ENCODE data around the gene MTHFD2.
"Not testable (repeated sequence)": the region's sequence is repeated elsewhere in the genome, so short reads cannot be mapped to it uniquely, and the experiment has no call there.

The MTHFD2 gene

DNA sequence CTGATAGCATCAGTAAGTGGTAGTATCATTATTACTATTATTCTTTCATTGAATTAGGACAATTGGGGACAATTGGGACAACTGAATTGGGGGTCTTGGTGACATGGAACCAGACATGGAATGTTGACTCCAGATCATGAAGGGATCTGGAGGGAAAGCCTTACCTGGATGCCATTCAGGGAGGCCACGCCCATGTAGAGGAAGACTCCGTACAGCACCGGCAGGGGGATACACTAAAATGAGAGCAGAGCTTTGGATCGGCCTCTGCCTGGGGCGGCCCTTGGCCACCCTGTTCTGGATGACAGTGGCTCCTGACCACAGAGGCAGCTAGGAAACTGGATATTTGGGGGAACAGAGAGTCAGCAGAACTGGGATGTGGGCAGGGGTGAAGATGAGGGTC lies 29.2 kb downstream of the MTHFD2 start:
- Histone ChIP-seq H3K4me3 (ENCODE audit: low read length in 2 of 2) (no peak overlapping the region), H3K9ac (ENCODE audit: low read depth, low read length, poor library complexity) (no peak overlapping the region), H3K79me1 (ENCODE audit: low read depth, low read length) (no peaks in the 10 kb centered on the region), H4K91ac (ENCODE audit: low read depth, low read length, poor library complexity) (peak overlapping the region; percentile 82), H2AFZ (ENCODE audit: low read length) (no peak overlapping the region), H3K23ac (ENCODE audit: low read depth, low read length, poor library complexity) (no peak overlapping the region), H3K4me1 (ENCODE audit: control insufficient read depth in 2 of 2, insufficient read depth in 1 of 2, low read depth in 1 of 2, low read length in 2 of 2) (peaks cover 0 to 1% of the 10 kb centered on the region in 2 donors), H3K4me2 (ENCODE audit: insufficient read depth, low read length, poor library complexity, severe bottlenecking) (no peak overlapping the region), H2BK5ac (ENCODE audit: low read length) (no peak overlapping the region), H2BK15ac (ENCODE audit: low read length) (no peak overlapping the region), H3K4ac (ENCODE audit: low read length) (no peak overlapping the region), H3K27me3 (ENCODE audit: control insufficient read depth in 3 of 3, insufficient read depth in 3 of 3, low read depth in 1 of 3, low read length in 3 of 3) (peaks cover 0 to 1% (median 0%) of the 10 kb centered on the region in 3 experiments), H3K27ac (replicated peaks; ENCODE audit: low read length) (no peak overlapping the region), H3K14ac (ENCODE audit: low read length) (no peak overlapping the region), H2AK5ac (ENCODE audit: low read depth, low read length) (no peak overlapping the region), H3K9me3 (replicated peaks in 1 of 2; ENCODE audit: control insufficient read depth in 2 of 2, insufficient read depth in 1 of 2, low read depth in 1 of 2, low read length in 2 of 2) (no peaks in the 10 kb centered on the region), H3K18ac (ENCODE audit: low read length) (no peak overlapping the region), H2BK120ac (ENCODE audit: low read depth, low read length) (no peak overlapping the region), H2BK12ac (ENCODE audit: low read length) (no peak overlapping the region), H3K36me3 (replicated peaks in 1 of 2; ENCODE audit: control insufficient read depth in 2 of 2, insufficient read depth in 2 of 2, low read length in 2 of 2) (no peaks in the 10 kb centered on the region), H4K8ac (ENCODE audit: low read depth, low read length) (no peak overlapping the region)
- DNase-seq (ENCODE audit: low spot score) = no peak
- whole genome bisulfite sequencing, 2 donors (ENCODE audit: extremely low coverage in 2 of 2, insufficient read length in 2 of 2, insufficient replicate concordance in 1 of 2) = no CpG with 5 or more reads among the region's 5 CpGs

DNA sequence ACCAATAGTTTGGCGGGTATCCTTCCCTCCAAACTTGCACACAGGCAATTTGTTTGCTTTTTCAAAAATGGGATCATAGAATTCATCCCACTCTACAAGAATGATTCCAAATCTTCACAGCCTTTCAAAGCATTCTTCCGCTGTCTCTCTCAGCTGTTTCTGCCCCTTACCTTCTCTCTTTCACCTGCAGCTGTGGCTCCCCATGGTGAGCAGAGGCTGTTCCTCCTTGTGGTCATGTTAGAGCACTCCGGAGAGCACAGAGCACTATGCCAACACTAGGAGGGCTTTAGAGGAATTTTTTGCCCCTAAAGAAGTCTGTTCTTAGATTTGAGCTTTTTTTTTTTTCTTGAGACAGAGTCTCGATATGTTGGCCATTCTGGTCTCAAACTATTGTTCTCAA lies 30.4 kb downstream of the MTHFD2 start:
- H3K27ac ChIP-seq (replicated peaks; ENCODE audit: low read length) = no peak overlapping the region
- H3K14ac ChIP-seq (ENCODE audit: low read length) = no peak overlapping the region
- no peak overlapping the region for H2BK5ac ChIP-seq (ENCODE audit: low read length)
- H4K8ac ChIP-seq (ENCODE audit: low read depth, low read length) = no peak overlapping the region
- no peak overlapping the region for H3K18ac ChIP-seq (ENCODE audit: low read length)
- H3K4me1 ChIP-seq (ENCODE audit: control insufficient read depth in 2 of 2, insufficient read depth in 1 of 2, low read depth in 1 of 2, low read length in 2 of 2) = peaks cover 0 to 1% of the 10 kb centered on the region in 2 donors
- peaks cover 0 to 7% (median 0%) of the 10 kb centered on the region in 3 experiments for H3K27me3 ChIP-seq (ENCODE audit: control insufficient read depth in 3 of 3, insufficient read depth in 3 of 3, low read depth in 1 of 3, low read length in 3 of 3)
- H3K4me3 ChIP-seq (ENCODE audit: low read length in 2 of 2) = no peak overlapping the region
- no peak overlapping the region for H3K9ac ChIP-seq (ENCODE audit: low read depth, low read length, poor library complexity)
- no peak overlapping the region for H4K91ac ChIP-seq (ENCODE audit: low read depth, low read length, poor library complexity)
- no peak overlapping the region for H2BK12ac ChIP-seq (ENCODE audit: low read length)
- no peaks in the 10 kb centered on the region for H3K36me3 ChIP-seq (replicated peaks in 1 of 2; ENCODE audit: control insufficient read depth in 2 of 2, insufficient read depth in 2 of 2, low read length in 2 of 2)
- H3K4me2 ChIP-seq (ENCODE audit: insufficient read depth, low read length, poor library complexity, severe bottlenecking) = no peak overlapping the region
- DNase-seq (ENCODE audit: low spot score) = no peak
- no peak overlapping the region for H2BK15ac ChIP-seq (ENCODE audit: low read length)
- no CpG with 5 or more reads among the region's 4 CpGs for WGBS, 2 donors (ENCODE audit: extremely low coverage in 2 of 2, insufficient read length in 2 of 2, insufficient replicate concordance in 1 of 2)
- H3K4ac ChIP-seq (ENCODE audit: low read length) = no peak overlapping the region
- no peak overlapping the region for H2BK120ac ChIP-seq (ENCODE audit: low read depth, low read length)
- H2AK5ac ChIP-seq (ENCODE audit: low read depth, low read length) = no peak overlapping the region
- no peaks in the 10 kb centered on the region for H3K9me3 ChIP-seq (replicated peaks in 1 of 2; ENCODE audit: control insufficient read depth in 2 of 2, insufficient read depth in 1 of 2, low read depth in 1 of 2, low read length in 2 of 2)
- no peak overlapping the region for H2AFZ ChIP-seq (ENCODE audit: low read length)
- H3K23ac ChIP-seq (ENCODE audit: low read depth, low read length, poor library complexity) = no peak overlapping the region
- H3K79me1 ChIP-seq (ENCODE audit: low read depth, low read length) = no peaks in the 10 kb centered on the region

DNA sequence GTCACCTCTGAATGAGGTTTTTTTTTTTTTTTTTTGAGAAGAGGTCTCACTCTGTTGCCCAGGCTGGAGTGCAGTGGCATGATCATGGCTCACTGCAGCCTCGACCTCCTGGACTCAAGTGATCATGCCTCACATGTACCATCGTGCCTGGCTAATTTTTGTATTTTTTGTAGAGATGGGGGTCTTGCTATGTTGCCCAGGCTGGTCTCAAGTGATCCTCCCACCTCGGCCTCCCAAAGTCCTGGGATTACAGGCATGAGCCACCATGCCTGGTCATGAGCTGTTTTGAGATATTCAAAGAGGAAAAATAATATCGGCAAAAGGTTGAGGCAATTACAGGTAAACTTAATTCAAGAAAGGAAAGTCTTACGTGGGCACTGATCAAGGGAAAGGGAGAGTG lies 31.4 kb downstream of the MTHFD2 start:
- not testable (repeated sequence) for H4K8ac ChIP-seq (ENCODE audit: low read depth, low read length); H4K91ac ChIP-seq (ENCODE audit: low read depth, low read length, poor library complexity); H2BK5ac ChIP-seq (ENCODE audit: low read length); H2AK5ac ChIP-seq (ENCODE audit: low read depth, low read length); H3K4ac ChIP-seq (ENCODE audit: low read length); H3K14ac ChIP-seq (ENCODE audit: low read length); H2BK15ac ChIP-seq (ENCODE audit: low read length); H2BK12ac ChIP-seq (ENCODE audit: low read length); DNase-seq (ENCODE audit: low spot score); H3K9me3 ChIP-seq (replicated peaks in 1 of 2; ENCODE audit: control insufficient read depth in 2 of 2, insufficient read depth in 1 of 2, low read depth in 1 of 2, low read length in 2 of 2); H3K27ac ChIP-seq (replicated peaks; ENCODE audit: low read length); H3K4me3 ChIP-seq (ENCODE audit: low read length in 2 of 2); H3K79me1 ChIP-seq (ENCODE audit: low read depth, low read length); H3K36me3 ChIP-seq (replicated peaks in 1 of 2; ENCODE audit: control insufficient read depth in 2 of 2, insufficient read depth in 2 of 2, low read length in 2 of 2); H3K4me2 ChIP-seq (ENCODE audit: insufficient read depth, low read length, poor library complexity, severe bottlenecking); H3K9ac ChIP-seq (ENCODE audit: low read depth, low read length, poor library complexity); H3K4me1 ChIP-seq (ENCODE audit: control insufficient read depth in 2 of 2, insufficient read depth in 1 of 2, low read depth in 1 of 2, low read length in 2 of 2); H3K23ac ChIP-seq (ENCODE audit: low read depth, low read length, poor library complexity); H2AFZ ChIP-seq (ENCODE audit: low read length); H2BK120ac ChIP-seq (ENCODE audit: low read depth, low read length); H3K18ac ChIP-seq (ENCODE audit: low read length)
- WGBS, 2 donors (ENCODE audit: extremely low coverage in 2 of 2, insufficient read length in 2 of 2, insufficient replicate concordance in 1 of 2) = no CpG with 5 or more reads among the region's 5 CpGs
- peaks cover 0 to 11% (median 0%) of the 10 kb centered on the region in 3 experiments for H3K27me3 ChIP-seq (ENCODE audit: control insufficient read depth in 3 of 3, insufficient read depth in 3 of 3, low read depth in 1 of 3, low read length in 3 of 3)

DNA sequence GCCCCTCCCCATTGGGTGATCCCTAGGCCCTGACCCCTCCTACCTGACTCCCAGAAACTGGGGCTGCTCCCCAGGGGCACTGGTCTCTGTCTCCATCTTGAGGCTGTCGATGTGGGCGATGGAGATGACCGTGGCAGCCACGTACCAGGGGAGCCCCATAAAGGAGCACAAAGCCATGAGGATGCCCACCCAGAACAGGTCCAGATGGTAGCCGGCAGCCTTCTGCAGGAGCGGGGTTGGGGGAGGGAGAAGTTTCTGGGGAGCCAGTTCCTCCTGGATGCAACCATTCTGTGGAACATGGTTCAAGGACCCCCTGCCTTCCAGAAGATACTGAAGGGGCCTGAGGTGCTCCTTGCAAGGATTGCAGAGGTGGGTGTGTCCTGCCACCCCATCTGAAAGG lies 34.0 kb downstream of the MTHFD2 start:
- no peaks in the 10 kb centered on the region for H3K36me3 ChIP-seq (replicated peaks in 1 of 2; ENCODE audit: control insufficient read depth in 2 of 2, insufficient read depth in 2 of 2, low read length in 2 of 2)
- peaks cover 0 to 26% (median 0%) of the 10 kb centered on the region in 3 experiments for H3K27me3 ChIP-seq (ENCODE audit: control insufficient read depth in 3 of 3, insufficient read depth in 3 of 3, low read depth in 1 of 3, low read length in 3 of 3)
- DNase-seq (ENCODE audit: low spot score) = no peak
- peak overlapping the region; percentile 81 for H2BK120ac ChIP-seq (ENCODE audit: low read depth, low read length)
- no peak overlapping the region for H3K23ac ChIP-seq (ENCODE audit: low read depth, low read length, poor library complexity)
- H3K4ac ChIP-seq (ENCODE audit: low read length) = no peak overlapping the region
- no peaks in the 10 kb centered on the region for H3K79me1 ChIP-seq (ENCODE audit: low read depth, low read length)
- H3K4me1 ChIP-seq (ENCODE audit: control insufficient read depth in 2 of 2, insufficient read depth in 1 of 2, low read depth in 1 of 2, low read length in 2 of 2) = no peaks in the 10 kb centered on the region
- H2BK12ac ChIP-seq (ENCODE audit: low read length) = no peak overlapping the region
- H4K91ac ChIP-seq (ENCODE audit: low read depth, low read length, poor library complexity) = no peak overlapping the region
- no peak overlapping the region for H3K14ac ChIP-seq (ENCODE audit: low read length)
- H2AK5ac ChIP-seq (ENCODE audit: low read depth, low read length) = no peak overlapping the region
- no peak overlapping the region for H2BK15ac ChIP-seq (ENCODE audit: low read length)
- H3K9me3 ChIP-seq (replicated peaks in 1 of 2; ENCODE audit: control insufficient read depth in 2 of 2, insufficient read depth in 1 of 2, low read depth in 1 of 2, low read length in 2 of 2) = no peaks in the 10 kb centered on the region
- no peak overlapping the region for H2AFZ ChIP-seq (ENCODE audit: low read length)
- WGBS, 2 donors (ENCODE audit: extremely low coverage in 2 of 2, insufficient read length in 2 of 2, insufficient replicate concordance in 1 of 2) = no CpG with 5 or more reads among the region's 6 CpGs
- H4K8ac ChIP-seq (ENCODE audit: low read depth, low read length) = no peak overlapping the region
- H3K27ac ChIP-seq (replicated peaks; ENCODE audit: low read length) = no peak overlapping the region
- H3K4me3 ChIP-seq (ENCODE audit: low read length in 2 of 2) = no peak overlapping the region
- no peak overlapping the region for H2BK5ac ChIP-seq (ENCODE audit: low read length)
- H3K18ac ChIP-seq (ENCODE audit: low read length) = peak overlapping the region; percentile 48
- H3K9ac ChIP-seq (ENCODE audit: low read depth, low read length, poor library complexity) = no peak overlapping the region
- H3K4me2 ChIP-seq (ENCODE audit: insufficient read depth, low read length, poor library complexity, severe bottlenecking) = no peak overlapping the region
